Keratinocyte (primary cell): ENCODE results near the gene DNAJC8. TPM values are rescaled to one million over a fixed set of nuclear protein-coding genes. Genes with fewer than 3 reads are reported as not detected.

Source experiments
- DNase-seq: peaks from one replicate; pipeline ENCODE4 v3.0.0-alpha.2; 2011; ENCODE audit warnings: low read depth, missing footprints, low spot score
- FAIRE-seq: peaks from 2 replicates; lab custom pipeline; 2011; peaks lifted over from hg19 to GRCh38; lab: Jason Lieb, UNC
- H2AFZ ChIP-seq: 2 replicates; pipeline ENCODE4 v1.6.0; 2012; ENCODE audit warnings: low read length, control low read depth, inconsistent platforms; ENCODE audit not compliant: control insufficient read depth
- H3K27ac ChIP-seq: 2 replicates; pipeline ENCODE4 v1.5.1; 2011; ENCODE audit warnings: low read length; ENCODE audit not compliant: control insufficient read depth, insufficient read depth
- H3K27me3 ChIP-seq: 3 replicates; pipeline ENCODE4 v1.6.0; 2011; ENCODE audit warnings: low read length; ENCODE audit not compliant: control insufficient read depth, insufficient read depth; ENCODE audit errors: extremely low read depth
- H3K36me3 ChIP-seq, 2 experiments: 2 replicates in 1 of 2; 3 replicates in 1 of 2; pipeline ENCODE4 v1.5.1; 2011; ENCODE audit warnings: low read length in 2 of 2, mild to moderate bottlenecking in 1 of 2; ENCODE audit not compliant: control insufficient read depth in 2 of 2, insufficient read depth in 2 of 2; ENCODE audit errors: extremely low read depth in 1 of 2
- H3K4me1 ChIP-seq: 3 replicates; pipeline ENCODE4 v1.5.1; 2011; ENCODE audit warnings: low read length; ENCODE audit not compliant: control insufficient read depth, insufficient read depth; ENCODE audit errors: extremely low read depth
- H3K4me2 ChIP-seq: 3 replicates; pipeline ENCODE4 v1.6.0; 2011; ENCODE audit warnings: low read depth, low read length; ENCODE audit not compliant: control insufficient read depth, insufficient read depth; ENCODE audit errors: extremely low read depth
- H3K4me3 ChIP-seq, 3 experiments: fragments of 200-600 bp in 1 of 3; sonication (generic) in 1 of 3; 2 replicates in 2 of 3; 3 replicates in 1 of 3; pipeline ENCODE4 v1.5.1; 2011 to 2016; ENCODE audit warnings: low read length in 3 of 3, mild to moderate bottlenecking in 3 of 3, control low read depth in 2 of 3, inconsistent platforms in 1 of 3, low read depth in 1 of 3, mixed read lengths in 1 of 3, mixed run types in 1 of 3, moderate library complexity in 1 of 3; ENCODE audit not compliant: control insufficient read depth in 2 of 3, insufficient read depth in 2 of 3; ENCODE audit errors: extremely low read depth in 1 of 3
- H3K79me2 ChIP-seq: 2 replicates; pipeline ENCODE4 v1.6.0; 2012; ENCODE audit warnings: low read length; ENCODE audit not compliant: control insufficient read depth, insufficient read depth
- H3K9ac ChIP-seq: 3 replicates; pipeline ENCODE4 v1.6.0; 2011; ENCODE audit warnings: low read length; ENCODE audit not compliant: control insufficient read depth, insufficient read depth; ENCODE audit errors: extremely low read depth
- H3K9me1 ChIP-seq: 3 replicates; pipeline ENCODE4 v1.6.0; 2011; ENCODE audit warnings: low read length; ENCODE audit not compliant: control insufficient read depth, insufficient read depth; ENCODE audit errors: extremely low read depth
- H3K9me3 ChIP-seq: 2 replicates; pipeline ENCODE4 v1.5.1; 2012; ENCODE audit warnings: low read depth, low read length; ENCODE audit not compliant: control insufficient read depth
- H4K20me1 ChIP-seq: 3 replicates; pipeline ENCODE4 v1.6.0; 2011; ENCODE audit warnings: low read length; ENCODE audit not compliant: control insufficient read depth, insufficient read depth; ENCODE audit errors: extremely low read depth
- EZH2 ChIP-seq: IDR thresholded peaks from one replicate; pipeline ENCODE4 v1.6.1; 2012; ENCODE audit warnings: inconsistent platforms, mild to moderate bottlenecking, low read length, moderate library complexity
- dilution Hi-C: fragments of 300-500 bp; cut with MboI; formaldehyde crosslinking; loops from one replicate; pipeline ENCODE4 v1.7.0; 2020; ENCODE audit warnings: low sequenced_read_pairs; ENCODE audit not compliant: extremely low pct_ligation_motif_present
- polyA plus RNA-seq, 5 experiments: library from polyadenylated mRNA; depleted of rRNA in 3 of 5; stranded (reverse) in 3 of 5; stranded (forward) in 1 of 5; unstranded in 1 of 5; fragments of >200 nt; gene quantifications; 1 replicate in 1 of 5; 2 replicates in 3 of 5; 3 replicates in 1 of 5; pipeline versions ENCODE4 v1.2.1 to v1.2.3, GENCODE V29; 2011 to 2012; ENCODE audit warnings: missing spikeins in 2 of 5, low read depth in 1 of 5, low replicate concordance in 1 of 5
- TF ChIP-seq, protein P1 (sequence below), 3 experiments: IDR thresholded peaks in 1 of 3; conservative IDR thresholded peaks in 1 of 3; optimal IDR thresholded peaks in 1 of 3; 2 replicates in 2 of 3; 3 replicates in 1 of 3; pipeline versions ENCODE3 to v1.5.1; 2011; ENCODE audit warnings: low read length in 3 of 3, mild to moderate bottlenecking in 3 of 3, moderate library complexity in 2 of 3, control low read depth in 1 of 3, inconsistent platforms in 1 of 3; ENCODE audit not compliant: insufficient read depth in 2 of 3; ENCODE audit errors: extremely low read depth in 1 of 3

DNAJC8 gene
- polyA plus RNA-seq, 1 donor (not counting 4 experiments of a cell fraction or from before 2014, with no cell fraction given) = 104 TPM

- Histone ChIP-seq H3K79me2 (no peaks in the 10 kb centered on the region), H3K9me1 (no peaks in the 10 kb centered on the region), H3K27ac (no peak overlapping the region), H4K20me1 (no peaks in the 10 kb centered on the region), H3K27me3 (no peaks in the 10 kb centered on the region), H3K9me3 (no peaks in the 10 kb centered on the region), H3K36me3 (peaks cover 13 to 23% of the 10 kb centered on the region in 2 experiments), H3K4me1 (peaks cover 24% of the 10 kb centered on the region), H2AFZ (no peak overlapping the region), H3K4me3 (no peak overlapping the region), H3K9ac (no peak overlapping the region), H3K4me2 (no peak overlapping the region)
- DNase-seq (no peak), FAIRE-seq (no peak)
- dilution Hi-C loops = no loop called here
- no peak for TF ChIP-seq EZH2
- TF ChIP-seq, protein P1, sequence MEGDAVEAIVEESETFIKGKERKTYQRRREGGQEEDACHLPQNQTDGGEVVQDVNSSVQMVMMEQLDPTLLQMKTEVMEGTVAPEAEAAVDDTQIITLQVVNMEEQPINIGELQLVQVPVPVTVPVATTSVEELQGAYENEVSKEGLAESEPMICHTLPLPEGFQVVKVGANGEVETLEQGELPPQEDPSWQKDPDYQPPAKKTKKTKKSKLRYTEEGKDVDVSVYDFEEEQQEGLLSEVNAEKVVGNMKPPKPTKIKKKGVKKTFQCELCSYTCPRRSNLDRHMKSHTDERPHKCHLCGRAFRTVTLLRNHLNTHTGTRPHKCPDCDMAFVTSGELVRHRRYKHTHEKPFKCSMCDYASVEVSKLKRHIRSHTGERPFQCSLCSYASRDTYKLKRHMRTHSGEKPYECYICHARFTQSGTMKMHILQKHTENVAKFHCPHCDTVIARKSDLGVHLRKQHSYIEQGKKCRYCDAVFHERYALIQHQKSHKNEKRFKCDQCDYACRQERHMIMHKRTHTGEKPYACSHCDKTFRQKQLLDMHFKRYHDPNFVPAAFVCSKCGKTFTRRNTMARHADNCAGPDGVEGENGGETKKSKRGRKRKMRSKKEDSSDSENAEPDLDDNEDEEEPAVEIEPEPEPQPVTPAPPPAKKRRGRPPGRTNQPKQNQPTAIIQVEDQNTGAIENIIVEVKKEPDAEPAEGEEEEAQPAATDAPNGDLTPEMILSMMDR (optimal IDR thresholded peaks at IDR 0.05 in 1 of 3, IDR thresholded peaks at IDR 0.05 in 1 of 3, conservative IDR thresholded peaks at IDR 0.05 in 1 of 3; ENCODE audit: extremely low read depth in 1 of 3, insufficient read depth in 2 of 3, low read length in 3 of 3) = no peak
Measured at GRCh38 chr1:28200234-28200873, 32.5 kb downstream of the DNAJC8 start.

- Histone ChIP-seq H3K36me3 (peaks cover 13 to 23% of the 10 kb centered on the region in 2 experiments), H3K4me2 (no peak overlapping the region), H3K27me3 (no peaks in the 10 kb centered on the region), H4K20me1 (no peaks in the 10 kb centered on the region), H3K79me2 (no peaks in the 10 kb centered on the region), H3K4me1 (peaks cover 26% of the 10 kb centered on the region), H3K27ac (no peak overlapping the region), H2AFZ (no peak overlapping the region), H3K9me1 (no peaks in the 10 kb centered on the region), H3K9me3 (no peaks in the 10 kb centered on the region), H3K9ac (no peak overlapping the region), H3K4me3 (no peak overlapping the region)
- DNase-seq (no peak), FAIRE-seq (no peak)
- dilution Hi-C loops = no loop called here
- TF ChIP-seq, protein P1 (optimal IDR thresholded peaks at IDR 0.05 in 1 of 3, IDR thresholded peaks at IDR 0.05 in 1 of 3, conservative IDR thresholded peaks at IDR 0.05 in 1 of 3; ENCODE audit: extremely low read depth in 1 of 3, insufficient read depth in 2 of 3, low read length in 3 of 3) = no peak
- no peak for TF ChIP-seq EZH2
Measured at GRCh38 chr1:28199328-28200233, 33.2 kb downstream of the DNAJC8 start.
